Caco-2 (cell line): Measurements from ENCODE around the gene UQCRHL. TPM values are rescaled to one million over a fixed set of nuclear protein-coding genes. Genes with fewer than 3 reads are reported as not detected.

Experiments used
- BruUV-seq: library from RNA; stranded (reverse); fragments of 400-500 nt; replicated peaks from 2 replicates; lab custom pipeline; 2021; lab: Mats Ljungman, UMichigan
- CTCF ChIA-PET: fragments of 300-600 bp; sonication (Branson Sonifier 250); formaldehyde crosslinking; loops from one replicate; lab custom pipeline; 2022; ENCODE audit warnings: antibody characterized with exemption; lab: Charles Lee
- POLR2A ChIA-PET: fragments of 300-600 bp; sonication (Branson Sonifier 250); formaldehyde crosslinking; loops from one replicate; lab custom pipeline; 2022; ENCODE audit warnings: antibody characterized with exemption; lab: Charles Lee
- DNase-seq, 2 experiments: peaks; one replicate each; pipeline versions ENCODE4 v3.0.0 to v3.0.0-alpha.2; 2020 to 2022
- H3K27me3 ChIP-seq: replicated peaks from 2 replicates; pipeline ENCODE4 v1.6.0; 2011; ENCODE audit warnings: low read length; ENCODE audit not compliant: control insufficient read depth, insufficient read depth
- H3K36me3 ChIP-seq: 2 replicates; pipeline ENCODE4 v1.5.1; 2011; ENCODE audit warnings: low read length; ENCODE audit not compliant: control insufficient read depth, insufficient read depth
- H3K4me1 ChIP-seq: fragments of 250-450 bp; sonication (Bioruptor Pico); 2 replicates; pipeline ENCODE4 v1.5.1; 2020; ENCODE audit warnings: mild to moderate bottlenecking
- H3K4me3 ChIP-seq: 2 replicates; pipeline ENCODE4 v1.5.1; 2011; ENCODE audit warnings: low read depth, mild to moderate bottlenecking, control low read depth, low read length
- H3K9me3 ChIP-seq: fragments of 250-450 bp; sonication (Bioruptor Pico); 2 replicates; pipeline ENCODE4 v1.5.1; 2020; ENCODE audit warnings: mild to moderate bottlenecking, moderate library complexity
- H3K27ac Mint-ChIP-seq: one replicate; pipeline ENCODE4 v1.8.0; 2022; ENCODE audit warnings: mixed read lengths; ENCODE audit not compliant: unreplicated experiment
- H3K27me3 Mint-ChIP-seq: one replicate; pipeline ENCODE4 v1.8.0; 2022; ENCODE audit warnings: mixed read lengths; ENCODE audit not compliant: insufficient read depth, unreplicated experiment
- H3K36me3 Mint-ChIP-seq: one replicate; pipeline ENCODE4 v1.8.0; 2022; ENCODE audit warnings: mild to moderate bottlenecking, mixed read lengths; ENCODE audit not compliant: insufficient read depth, unreplicated experiment
- H3K4me1 Mint-ChIP-seq: one replicate; pipeline ENCODE4 v1.8.0; 2022; ENCODE audit warnings: low read depth, mixed read lengths; ENCODE audit not compliant: unreplicated experiment
- H3K4me3 Mint-ChIP-seq: one replicate; pipeline ENCODE4 v1.8.0; 2022; ENCODE audit warnings: mild to moderate bottlenecking, moderate library complexity, mixed read lengths; ENCODE audit not compliant: unreplicated experiment
- H3K9me3 Mint-ChIP-seq: one replicate; pipeline ENCODE4 v1.8.0; 2022; ENCODE audit warnings: mixed read lengths; ENCODE audit not compliant: unreplicated experiment
- intact Hi-C: fragments of 100-400 bp; cut with micrococcal nuclease; formaldehyde crosslinking; loops from one replicate; pipeline ENCODE4 v1.10.0; 2022; ENCODE audit not compliant: unreplicated experiment
- total RNA-seq: library from RNA; stranded (reverse); gene quantifications from 2 replicates; pipeline ENCODE4 v1.2.3, GENCODE V29; 2022
- TF ChIP-seq, protein P1 (sequence below), 2 experiments: fragments of 200-600 bp in 1 of 2; IDR thresholded peaks; 1 replicate in 1 of 2; 2 replicates in 1 of 2; pipeline versions ENCODE4 v1.5.1 to v1.8.0; 2011 to 2022; ENCODE audit warnings: antibody characterized with exemption in 1 of 2, control low read depth in 1 of 2, inconsistent platforms in 1 of 2, low read depth in 1 of 2, low read length in 1 of 2, mild to moderate bottlenecking in 1 of 2, moderate library complexity in 1 of 2; ENCODE audit not compliant: insufficient read depth in 1 of 2, severe bottlenecking in 1 of 2, unreplicated experiment in 1 of 2

Gene UQCRHL
- total RNA-seq, 1 experiment from 2014 or later = 1.8 TPM

- Histone ChIP-seq H3K4me1 (no peaks in the 10 kb centered on the region), H3K27me3 (no peaks in the 10 kb centered on the region), H3K4me3 (no peak overlapping the region), H3K36me3 (no peaks in the 10 kb centered on the region), H3K9me3 (no peaks in the 10 kb centered on the region)
- no peaks in the 10 kb centered on the region for H3K4me1 Mint-ChIP-seq
- ChIA-PET CTCF (no interaction called here), POLR2A (interaction anchor here (0.6 to 1.0 kb wide), 3 partner anchors 9 to 55 kb away, joined by 3 to 5 read pairs (median 4); no protein-coding TSS in a partner anchor)
- intact Hi-C loops = no loop called here
- H3K4me3 Mint-ChIP-seq = no peak overlapping the region
- H3K27ac Mint-ChIP-seq = no peak overlapping the region
- TF ChIP-seq, protein P1, sequence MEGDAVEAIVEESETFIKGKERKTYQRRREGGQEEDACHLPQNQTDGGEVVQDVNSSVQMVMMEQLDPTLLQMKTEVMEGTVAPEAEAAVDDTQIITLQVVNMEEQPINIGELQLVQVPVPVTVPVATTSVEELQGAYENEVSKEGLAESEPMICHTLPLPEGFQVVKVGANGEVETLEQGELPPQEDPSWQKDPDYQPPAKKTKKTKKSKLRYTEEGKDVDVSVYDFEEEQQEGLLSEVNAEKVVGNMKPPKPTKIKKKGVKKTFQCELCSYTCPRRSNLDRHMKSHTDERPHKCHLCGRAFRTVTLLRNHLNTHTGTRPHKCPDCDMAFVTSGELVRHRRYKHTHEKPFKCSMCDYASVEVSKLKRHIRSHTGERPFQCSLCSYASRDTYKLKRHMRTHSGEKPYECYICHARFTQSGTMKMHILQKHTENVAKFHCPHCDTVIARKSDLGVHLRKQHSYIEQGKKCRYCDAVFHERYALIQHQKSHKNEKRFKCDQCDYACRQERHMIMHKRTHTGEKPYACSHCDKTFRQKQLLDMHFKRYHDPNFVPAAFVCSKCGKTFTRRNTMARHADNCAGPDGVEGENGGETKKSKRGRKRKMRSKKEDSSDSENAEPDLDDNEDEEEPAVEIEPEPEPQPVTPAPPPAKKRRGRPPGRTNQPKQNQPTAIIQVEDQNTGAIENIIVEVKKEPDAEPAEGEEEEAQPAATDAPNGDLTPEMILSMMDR (IDR thresholded peaks at IDR 0.05; ENCODE audit: insufficient read depth in 1 of 2, low read depth in 1 of 2, low read length in 1 of 2, severe bottlenecking in 1 of 2, unreplicated experiment in 1 of 2) = no peak
- no TSS peak for BruUV-seq
- H3K9me3 Mint-ChIP-seq = no peaks in the 10 kb centered on the region
- H3K27me3 Mint-ChIP-seq = no peaks in the 10 kb centered on the region
- peaks cover 16% of the 10 kb centered on the region for H3K36me3 Mint-ChIP-seq
- no peak for DNase-seq
Measured at GRCh38 chr1:15843826-15844572, 36.5 kb upstream of the UQCRHL start.

- DNase-seq = no peak
- Mint-ChIP-seq H3K4me3 (no peak overlapping the region), H3K27me3 (no peaks in the 10 kb centered on the region), H3K36me3 (peaks cover 10% of the 10 kb centered on the region), H3K27ac (no peak overlapping the region), H3K9me3 (no peaks in the 10 kb centered on the region), H3K4me1 (no peaks in the 10 kb centered on the region)
- CTCF ChIA-PET = interaction anchor here (1.8 kb wide), 1 partner anchor 9 kb away, joined by 8 read pairs; the partner anchor contains the start of gene SPEN
- intact Hi-C loops = loop anchor here (10.0 kb wide), 1 partner anchor 224 kb away; the partner anchor contains the start of gene DDI2
- Histone ChIP-seq H3K27me3 (no peaks in the 10 kb centered on the region), H3K36me3 (no peaks in the 10 kb centered on the region), H3K9me3 (no peaks in the 10 kb centered on the region), H3K4me1 (no peaks in the 10 kb centered on the region), H3K4me3 (no peak overlapping the region)
- TF ChIP-seq, protein P1 (IDR thresholded peaks at IDR 0.05; ENCODE audit: insufficient read depth in 1 of 2, low read depth in 1 of 2, low read length in 1 of 2, severe bottlenecking in 1 of 2, unreplicated experiment in 1 of 2) = no peak
- no TSS peak for BruUV-seq
- POLR2A ChIA-PET = interaction anchor here (2.4 kb wide), 1 partner anchor 9 kb away, joined by 32 read pairs; the partner anchor contains the start of gene SPEN
Measured at GRCh38 chr1:15838721-15839120, 31.3 kb upstream of the UQCRHL start.

DNA sequence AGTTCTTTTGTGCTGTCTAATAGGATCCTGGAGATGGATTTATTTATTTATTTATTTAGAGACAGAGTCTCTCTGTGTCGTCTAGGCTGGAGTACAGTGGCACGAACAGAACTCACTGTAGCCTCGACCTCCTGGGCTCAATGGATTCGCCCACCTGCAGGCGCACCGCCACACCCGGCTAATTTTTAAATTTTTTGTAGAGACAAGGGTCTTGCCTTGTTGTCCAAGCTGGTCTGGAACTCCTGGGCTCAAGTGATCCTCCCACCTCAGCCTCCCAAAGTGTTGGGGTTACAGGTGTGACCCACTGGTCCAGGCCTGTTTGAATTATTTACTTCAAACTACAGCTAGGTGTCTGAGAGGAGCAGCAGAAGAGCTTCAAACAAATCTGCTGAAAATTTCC, 30.5 kb upstream of the UQCRHL start:
- H3K4me1 ChIP-seq = no peaks in the 10 kb centered on the region
- H3K36me3 ChIP-seq = no peaks in the 10 kb centered on the region
- no peaks in the 10 kb centered on the region for H3K4me1 Mint-ChIP-seq
- no peak overlapping the region for H3K4me3 ChIP-seq
- H3K27ac Mint-ChIP-seq = peak overlapping the region; percentile 25
- no peaks in the 10 kb centered on the region for H3K9me3 ChIP-seq
- peak overlapping the region; percentile 88 for H3K4me3 Mint-ChIP-seq
- no peaks in the 10 kb centered on the region for H3K27me3 Mint-ChIP-seq
- DNase-seq = no peak
- TF ChIP-seq, protein P1 (IDR thresholded peaks at IDR 0.05; ENCODE audit: insufficient read depth in 1 of 2, low read depth in 1 of 2, low read length in 1 of 2, severe bottlenecking in 1 of 2, unreplicated experiment in 1 of 2) = no peak
- H3K9me3 Mint-ChIP-seq = no peaks in the 10 kb centered on the region
- no TSS peak for BruUV-seq
- POLR2A ChIA-PET = interaction anchor here (0.5 to 2.4 kb wide), 2 partner anchors 10 to 235 kb away, joined by 3 to 32 read pairs; partner anchors contain the start of gene SPEN
- CTCF ChIA-PET = interaction anchor here (0.8 to 1.8 kb wide), 2 partner anchors 9 to 41 kb away, joined by 4 to 8 read pairs; partner anchors contain the start of gene SPEN
- peaks cover 10% of the 10 kb centered on the region for H3K36me3 Mint-ChIP-seq
- H3K27me3 ChIP-seq = no peaks in the 10 kb centered on the region
- intact Hi-C loops = loop anchor here (10.0 kb wide), 1 partner anchor 223 kb away; the partner anchor contains the start of gene DDI2
